ENCODE data around the gene C1QTNF5. TPM values are rescaled to one million over a fixed set of nuclear protein-coding genes. Genes with fewer than 3 reads are reported as not detected.

The C1QTNF5 gene
- polyA plus RNA-seq, 2 donors: 4.8 to 6.7 TPM

GRCh38 chr11:119319136-119319699 is 21.5 kb downstream of the C1QTNF5 start:
- Histone ChIP-seq H3K9me3 (ENCODE audit: control insufficient read depth in 2 of 2, insufficient read depth in 1 of 2, low read depth in 1 of 2, low read length in 1 of 2) (no peaks in the 10 kb centered on the region), H3K27me3 (ENCODE audit: control insufficient read depth in 1 of 2, insufficient read depth in 2 of 2, low read length in 2 of 2) (no peaks in the 10 kb centered on the region), H3K27ac (ENCODE audit: low read depth in 2 of 2, low read length in 1 of 2) (peak overlapping the region; percentile 89 to 92), H3K4me1 (ENCODE audit: control insufficient read depth in 2 of 2, insufficient read depth in 2 of 2, low read length in 1 of 2) (peaks cover 9 to 25% of the 10 kb centered on the region in 2 donors), H3K36me3 (ENCODE audit: control insufficient read depth in 2 of 2, insufficient read depth in 2 of 2, low read length in 1 of 2) (peaks cover 0 to 4% of the 10 kb centered on the region in 2 donors), H3K4me3 (ENCODE audit: low read depth in 1 of 2, low read length in 2 of 2) (no peak overlapping the region)
- WGBS, 2 donors: 68 to 80% methylated on average over 8 of the region's 8 CpGs

GRCh38 chr11:119318240-119319135 is 22.2 kb downstream of the C1QTNF5 start:
- WGBS, 2 donors: 46 to 61% methylated on average over 22 of the region's 22 CpGs
- H3K9me3 ChIP-seq (ENCODE audit: control insufficient read depth in 2 of 2, insufficient read depth in 1 of 2, low read depth in 1 of 2, low read length in 1 of 2): no peaks in the 10 kb centered on the region
- peak overlapping the region; percentile 89 to 92 for H3K27ac ChIP-seq (ENCODE audit: low read depth in 2 of 2, low read length in 1 of 2)
- peaks cover 9 to 25% of the 10 kb centered on the region in 2 donors for H3K4me1 ChIP-seq (ENCODE audit: control insufficient read depth in 2 of 2, insufficient read depth in 2 of 2, low read length in 1 of 2)
- peaks cover 0 to 4% of the 10 kb centered on the region in 2 donors for H3K36me3 ChIP-seq (ENCODE audit: control insufficient read depth in 2 of 2, insufficient read depth in 2 of 2, low read length in 1 of 2)
- no peaks in the 10 kb centered on the region for H3K27me3 ChIP-seq (ENCODE audit: control insufficient read depth in 1 of 2, insufficient read depth in 2 of 2, low read length in 2 of 2)
- no peak overlapping the region for H3K4me3 ChIP-seq (ENCODE audit: low read depth in 1 of 2, low read length in 2 of 2)

GRCh38 chr11:119317592-119318239 is 23.0 kb downstream of the C1QTNF5 start:
- Histone ChIP-seq H3K4me3 (ENCODE audit: low read depth in 1 of 2, low read length in 2 of 2) (peak overlapping the region; percentile 13 to 57), H3K4me1 (ENCODE audit: control insufficient read depth in 2 of 2, insufficient read depth in 2 of 2, low read length in 1 of 2) (peaks cover 9 to 23% of the 10 kb centered on the region in 2 donors), H3K27me3 (ENCODE audit: control insufficient read depth in 1 of 2, insufficient read depth in 2 of 2, low read length in 2 of 2) (no peaks in the 10 kb centered on the region)

GRCh38 chr11:119316729-119317591 is 23.7 kb downstream of the C1QTNF5 start, which contains the start of gene MCAM:
Gene MCAM (minus strand): TSS chr11:119317130. CDS start chr11:119317101, 29 bp downstream.
- Histone ChIP-seq H3K4me1 (ENCODE audit: control insufficient read depth in 2 of 2, insufficient read depth in 2 of 2, low read length in 1 of 2) (peaks cover 9 to 23% of the 10 kb centered on the region in 2 donors), H3K27me3 (ENCODE audit: control insufficient read depth in 1 of 2, insufficient read depth in 2 of 2, low read length in 2 of 2) (no peaks in the 10 kb centered on the region), H3K27ac (ENCODE audit: low read depth in 2 of 2, low read length in 1 of 2) (peak within 1 kb of the TSS; percentile 90 to 92), H3K4me3 (ENCODE audit: low read depth in 1 of 2, low read length in 2 of 2) (peak within 1 kb of the TSS; percentile 57 to 58), H3K36me3 (ENCODE audit: control insufficient read depth in 2 of 2, insufficient read depth in 2 of 2, low read length in 1 of 2) (peaks cover 0 to 4% of the 10 kb centered on the region in 2 donors), H3K9me3 (ENCODE audit: control insufficient read depth in 2 of 2, insufficient read depth in 1 of 2, low read depth in 1 of 2, low read length in 1 of 2) (no peaks in the 10 kb centered on the region)
- WGBS, 2 donors: 1 to 5% methylated on average over 44 to 74 of the region's 74 CpGs

More at GRCh38 chr11:119317592-119318239, 23.0 kb downstream of the C1QTNF5 start:
- Histone ChIP-seq H3K27ac (ENCODE audit: low read depth in 2 of 2, low read length in 1 of 2) (peak overlapping the region; percentile 89 to 92), H3K36me3 (ENCODE audit: control insufficient read depth in 2 of 2, insufficient read depth in 2 of 2, low read length in 1 of 2) (peaks cover 0 to 4% of the 10 kb centered on the region in 2 donors), H3K9me3 (ENCODE audit: control insufficient read depth in 2 of 2, insufficient read depth in 1 of 2, low read depth in 1 of 2, low read length in 1 of 2) (no peaks in the 10 kb centered on the region)
- 42 to 49% methylated on average over 14 of the region's 14 CpGs for WGBS, 2 donors

GRCh38 chr11:119316016-119316728 is 24.5 kb downstream of the C1QTNF5 start:
- Histone ChIP-seq H3K9me3 (ENCODE audit: control insufficient read depth in 2 of 2, insufficient read depth in 1 of 2, low read depth in 1 of 2, low read length in 1 of 2) (no peaks in the 10 kb centered on the region), H3K27ac (ENCODE audit: low read depth in 2 of 2, low read length in 1 of 2) (peak overlapping the region; percentile 90 to 92), H3K27me3 (ENCODE audit: control insufficient read depth in 1 of 2, insufficient read depth in 2 of 2, low read length in 2 of 2) (no peaks in the 10 kb centered on the region), H3K4me1 (ENCODE audit: control insufficient read depth in 2 of 2, insufficient read depth in 2 of 2, low read length in 1 of 2) (peaks cover 9 to 25% of the 10 kb centered on the region in 2 donors), H3K4me3 (ENCODE audit: low read depth in 1 of 2, low read length in 2 of 2) (peak overlapping the region; percentile 57 to 58), H3K36me3 (ENCODE audit: control insufficient read depth in 2 of 2, insufficient read depth in 2 of 2, low read length in 1 of 2) (peaks cover 0 to 4% of the 10 kb centered on the region in 2 donors)
- 0 to 1% methylated on average over 36 to 46 of the region's 46 CpGs for WGBS, 2 donors

- no peaks in the 10 kb centered on the region for H3K9me3 ChIP-seq (ENCODE audit: control insufficient read depth in 2 of 2, insufficient read depth in 1 of 2, low read depth in 1 of 2, low read length in 1 of 2)
- H3K4me1 ChIP-seq (ENCODE audit: control insufficient read depth in 2 of 2, insufficient read depth in 2 of 2, low read length in 1 of 2): peaks cover 9 to 27% of the 10 kb centered on the region in 2 donors
- no peaks in the 10 kb centered on the region for H3K27me3 ChIP-seq (ENCODE audit: control insufficient read depth in 1 of 2, insufficient read depth in 2 of 2, low read length in 2 of 2)
- H3K36me3 ChIP-seq (ENCODE audit: control insufficient read depth in 2 of 2, insufficient read depth in 2 of 2, low read length in 1 of 2): peaks cover 0 to 4% of the 10 kb centered on the region in 2 donors
- H3K27ac ChIP-seq (ENCODE audit: low read depth in 2 of 2, low read length in 1 of 2): peak overlapping the region; percentile 90 to 92
- WGBS, 2 donors: 6 to 8% methylated on average over 29 of the region's 29 CpGs
- H3K4me3 ChIP-seq (ENCODE audit: low read depth in 1 of 2, low read length in 2 of 2): peak overlapping the region; percentile 57 to 58
These were observed 25.3 kb downstream of the C1QTNF5 start for GRCh38 chr11:119315131-119316015.

GRCh38 chr11:119314726-119315125 is 26.0 kb downstream of the C1QTNF5 start:
- peaks cover 0 to 4% of the 10 kb centered on the region in 2 donors for H3K36me3 ChIP-seq (ENCODE audit: control insufficient read depth in 2 of 2, insufficient read depth in 2 of 2, low read length in 1 of 2)
- peaks cover 9 to 27% of the 10 kb centered on the region in 2 donors for H3K4me1 ChIP-seq (ENCODE audit: control insufficient read depth in 2 of 2, insufficient read depth in 2 of 2, low read length in 1 of 2)
- WGBS, 2 donors: 62 to 72% methylated on average over 18 of the region's 18 CpGs
- no peaks in the 10 kb centered on the region for H3K9me3 ChIP-seq (ENCODE audit: control insufficient read depth in 2 of 2, insufficient read depth in 1 of 2, low read depth in 1 of 2, low read length in 1 of 2)
- H3K27ac ChIP-seq (ENCODE audit: low read depth in 2 of 2, low read length in 1 of 2): peak overlapping the region; percentile 64 to 90
- peak overlapping the region in 1 of 2 donors; percentile 32 for H3K4me3 ChIP-seq (ENCODE audit: low read depth in 1 of 2, low read length in 2 of 2)
- H3K27me3 ChIP-seq (ENCODE audit: control insufficient read depth in 1 of 2, insufficient read depth in 2 of 2, low read length in 2 of 2): no peaks in the 10 kb centered on the region

- WGBS, 2 donors: 51 to 58% methylated on average over 18 to 20 of the region's 20 CpGs
- peaks cover 0 to 11% of the 10 kb centered on the region in 2 donors for H3K36me3 ChIP-seq (ENCODE audit: control insufficient read depth in 2 of 2, insufficient read depth in 2 of 2, low read length in 1 of 2)
- peak overlapping the region; percentile 3 to 24 for H3K27ac ChIP-seq (ENCODE audit: low read depth in 2 of 2, low read length in 1 of 2)
- H3K4me1 ChIP-seq (ENCODE audit: control insufficient read depth in 2 of 2, insufficient read depth in 2 of 2, low read length in 1 of 2): peaks cover 6 to 11% of the 10 kb centered on the region in 2 donors
- no peak overlapping the region for H3K4me3 ChIP-seq (ENCODE audit: low read depth in 1 of 2, low read length in 2 of 2)
- no peaks in the 10 kb centered on the region for H3K27me3 ChIP-seq (ENCODE audit: control insufficient read depth in 1 of 2, insufficient read depth in 2 of 2, low read length in 2 of 2)
- no peaks in the 10 kb centered on the region for H3K9me3 ChIP-seq (ENCODE audit: control insufficient read depth in 2 of 2, insufficient read depth in 1 of 2, low read depth in 1 of 2, low read length in 1 of 2)
These were observed 30.0 kb downstream of the C1QTNF5 start for GRCh38 chr11:119310682-119311052.
